Hepatocyte (in vitro differentiated cells): Measurements from ENCODE around the gene DENND5B.

ENCODE experiments used
- EZH2 ChIP-seq: fragments of 200-600 bp; sonication (generic); IDR thresholded peaks from 2 replicates; pipeline ENCODE4 v1.6.1; 2016; ENCODE audit warnings: antibody characterized with exemption, mild to moderate bottlenecking, borderline replicate concordance
- TF ChIP-seq, protein P1 (sequence below): fragments of 200-600 bp; sonication (generic); IDR thresholded peaks from 2 replicates; pipeline ENCODE4 v1.5.1; 2016; ENCODE audit warnings: antibody characterized with exemption, mild to moderate bottlenecking; ENCODE audit not compliant: poor library complexity

DNA sequence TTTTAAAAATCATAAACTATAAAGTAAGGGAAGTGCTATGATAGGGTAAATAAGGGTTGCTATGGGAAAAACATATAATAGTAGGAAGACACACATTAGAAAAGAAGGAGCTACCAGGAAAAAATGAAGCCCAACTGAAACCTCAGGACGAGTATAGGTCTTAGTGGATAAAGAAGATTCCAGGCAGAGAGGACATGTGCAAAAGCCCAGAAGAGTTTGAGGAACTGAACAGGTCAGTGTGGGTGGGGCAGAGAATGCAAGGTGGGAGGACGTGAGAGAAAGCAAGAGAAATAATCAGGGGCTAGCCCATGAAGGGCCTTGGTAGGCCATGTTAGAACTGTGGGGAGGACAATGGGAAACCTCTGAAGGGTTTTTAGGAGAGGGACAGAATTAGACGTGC is 109.5 kb downstream of the DENND5B start:
- TF ChIP-seq, protein P1, sequence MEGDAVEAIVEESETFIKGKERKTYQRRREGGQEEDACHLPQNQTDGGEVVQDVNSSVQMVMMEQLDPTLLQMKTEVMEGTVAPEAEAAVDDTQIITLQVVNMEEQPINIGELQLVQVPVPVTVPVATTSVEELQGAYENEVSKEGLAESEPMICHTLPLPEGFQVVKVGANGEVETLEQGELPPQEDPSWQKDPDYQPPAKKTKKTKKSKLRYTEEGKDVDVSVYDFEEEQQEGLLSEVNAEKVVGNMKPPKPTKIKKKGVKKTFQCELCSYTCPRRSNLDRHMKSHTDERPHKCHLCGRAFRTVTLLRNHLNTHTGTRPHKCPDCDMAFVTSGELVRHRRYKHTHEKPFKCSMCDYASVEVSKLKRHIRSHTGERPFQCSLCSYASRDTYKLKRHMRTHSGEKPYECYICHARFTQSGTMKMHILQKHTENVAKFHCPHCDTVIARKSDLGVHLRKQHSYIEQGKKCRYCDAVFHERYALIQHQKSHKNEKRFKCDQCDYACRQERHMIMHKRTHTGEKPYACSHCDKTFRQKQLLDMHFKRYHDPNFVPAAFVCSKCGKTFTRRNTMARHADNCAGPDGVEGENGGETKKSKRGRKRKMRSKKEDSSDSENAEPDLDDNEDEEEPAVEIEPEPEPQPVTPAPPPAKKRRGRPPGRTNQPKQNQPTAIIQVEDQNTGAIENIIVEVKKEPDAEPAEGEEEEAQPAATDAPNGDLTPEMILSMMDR = no peak
- no peak for TF ChIP-seq EZH2
